ENCODE results near the gene PDE11A.
"Not testable (repeated sequence)": the region's sequence is repeated elsewhere in the genome, so short reads cannot be mapped to it uniquely, and the experiment has no call there.

PDE11A gene

DNA sequence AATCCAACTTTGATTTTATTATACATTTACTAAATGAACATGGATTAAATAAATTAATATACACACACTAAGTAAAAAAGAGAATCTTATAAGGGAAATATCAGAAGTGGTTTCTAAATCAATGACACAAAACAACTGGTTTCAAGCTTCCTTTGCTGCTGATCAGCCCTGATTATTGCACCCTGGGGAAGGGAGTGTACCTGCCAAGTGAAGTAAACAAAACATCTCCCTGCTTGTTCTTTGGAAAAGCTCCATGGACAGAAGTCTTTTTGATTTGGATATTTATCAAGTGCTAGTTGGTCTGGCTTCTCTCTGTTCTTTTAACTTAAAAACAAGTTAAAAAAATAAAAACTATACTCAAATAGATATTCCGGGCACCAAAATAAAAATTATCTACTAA, 190.1 kb downstream of the PDE11A start:
- no peak for DNase-seq (ENCODE audit: low read depth)

DNA sequence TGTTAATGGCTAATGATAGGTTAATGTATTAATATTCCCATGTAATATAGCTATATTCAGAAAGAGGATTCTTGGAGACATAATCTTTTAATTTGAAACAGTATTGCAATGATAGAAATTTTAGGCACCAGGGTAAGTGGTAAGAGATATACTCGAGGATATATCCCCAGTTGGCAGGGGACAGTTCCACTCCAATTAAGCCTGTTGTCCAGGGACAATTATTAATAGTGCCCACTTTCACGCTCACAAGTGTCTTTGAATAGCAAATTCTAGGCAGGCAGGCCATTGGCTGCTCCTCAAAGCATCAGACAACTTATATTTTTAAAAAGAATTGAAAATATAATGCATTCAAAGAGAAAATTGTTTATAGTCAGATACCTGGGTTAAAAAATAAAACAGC, 190.7 kb downstream of the PDE11A start:
- DNase-seq (ENCODE audit: low read depth), result no peak

GRCh38 chr2:177881008-177881747, 191.4 kb downstream of the PDE11A start:
- no peak for DNase-seq (ENCODE audit: low read depth)

- no peak for DNase-seq (ENCODE audit: low read depth)
These were observed 192.3 kb downstream of the PDE11A start for GRCh38 chr2:177880285-177880684.

- no peak for DNase-seq (ENCODE audit: low read depth)
These were observed 195.6 kb downstream of the PDE11A start for GRCh38 chr2:177876950-177877349.

GRCh38 chr2:177874686-177875085, 197.9 kb downstream of the PDE11A start:
- DNase-seq (ENCODE audit: low read depth), result no peak

DNA sequence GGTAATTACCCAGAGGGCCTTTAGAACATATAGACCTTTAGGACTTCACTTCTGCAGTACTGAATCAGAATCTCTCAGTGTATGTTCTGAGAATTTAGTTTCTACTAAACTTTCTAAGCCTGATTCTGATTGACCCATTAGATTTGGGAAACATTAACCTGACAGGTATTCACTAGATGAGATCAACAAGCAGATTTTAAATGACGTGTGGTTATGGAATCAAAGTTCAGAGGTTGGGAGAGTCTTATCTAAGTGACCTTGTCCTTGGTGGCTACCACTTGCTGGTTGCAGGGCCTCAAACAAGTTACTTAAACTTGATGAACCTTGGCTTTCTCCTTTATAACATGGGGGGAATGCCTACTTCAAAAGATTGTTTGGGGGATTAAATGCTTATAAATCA, 198.7 kb downstream of the PDE11A start:
- no peak for DNase-seq (ENCODE audit: low read depth)

DNA sequence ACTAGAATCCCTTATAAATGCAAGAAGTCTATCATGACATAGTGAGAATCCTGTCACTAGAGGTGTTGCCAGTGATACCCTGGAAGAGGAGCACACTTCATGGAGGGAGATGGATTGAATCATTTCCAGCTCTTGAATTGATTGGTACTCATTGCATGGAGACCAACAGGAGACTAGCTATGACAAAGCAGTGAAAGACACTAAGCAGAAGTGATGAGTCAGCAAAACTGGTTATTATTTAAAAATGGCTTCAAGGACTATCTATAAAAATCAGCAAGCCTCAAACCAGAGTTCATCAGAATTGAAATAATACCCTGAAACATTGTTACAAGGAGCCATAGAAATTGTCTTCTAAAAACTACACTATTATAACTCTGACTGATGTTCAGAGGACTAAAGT, 200.3 kb downstream of the PDE11A start:
- no peak for DNase-seq (ENCODE audit: low read depth)

DNA sequence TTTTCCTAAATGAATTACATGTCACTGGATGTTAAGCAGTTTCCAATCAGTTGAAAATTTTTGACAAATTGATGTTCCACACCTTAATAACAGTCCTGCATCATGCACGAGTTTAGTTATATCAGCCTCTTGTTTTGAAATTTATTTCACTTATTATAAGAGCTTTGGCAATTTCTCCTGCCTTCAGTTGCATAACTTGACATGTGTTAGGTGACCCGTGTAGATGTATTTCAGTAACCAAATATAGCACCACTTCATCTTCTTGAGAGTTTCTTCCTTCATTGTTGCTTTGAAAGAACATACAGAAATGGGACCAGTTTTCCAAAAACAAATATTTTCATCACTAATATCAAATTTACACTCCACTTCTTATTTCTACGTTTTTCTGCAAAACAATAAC, 202.7 kb downstream of the PDE11A start:
- DNase-seq (ENCODE audit: low read depth), result no peak

DNA sequence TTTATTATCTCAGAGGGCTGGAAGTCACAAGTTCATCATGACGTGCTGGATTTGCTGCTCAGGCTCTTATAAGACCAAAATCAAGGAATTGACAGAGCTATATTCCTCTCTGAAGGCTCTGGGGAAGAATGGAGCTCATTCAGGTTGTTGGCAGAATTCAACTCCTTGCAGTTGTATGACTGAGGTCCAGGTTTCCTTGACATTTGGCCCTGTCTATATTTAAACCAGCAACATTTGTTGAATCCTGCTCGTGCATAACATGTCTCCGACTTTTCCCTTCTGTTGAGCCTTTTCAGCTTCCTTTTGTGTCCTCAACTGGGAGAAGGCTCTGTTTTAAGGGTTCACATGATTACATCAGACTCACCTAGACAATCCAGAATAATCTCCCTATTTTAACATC, 203.4 kb downstream of the PDE11A start:
- no peak for DNase-seq (ENCODE audit: low read depth)

- no peak for DNase-seq (ENCODE audit: low read depth)
These were observed 203.8 kb downstream of the PDE11A start for GRCh38 chr2:177868806-177869205.

DNA sequence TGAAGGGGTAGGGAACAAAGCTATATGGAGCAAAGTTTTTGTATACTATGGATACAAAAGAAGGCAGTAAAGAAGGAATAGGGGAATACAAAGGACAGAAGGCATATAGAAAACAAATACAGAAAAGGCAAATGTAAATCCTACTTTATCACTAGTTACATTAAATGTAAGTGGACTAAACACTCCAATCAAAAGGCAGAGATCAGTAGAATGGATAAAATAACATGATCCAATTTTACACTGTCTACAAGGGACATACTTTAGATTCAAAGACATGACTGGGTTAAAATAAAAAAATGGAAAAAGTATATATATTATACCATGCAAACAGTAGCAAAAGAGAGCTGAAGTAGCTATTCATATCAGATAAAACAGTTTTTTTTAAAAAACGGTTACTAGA, 215.0 kb downstream of the PDE11A start:
- no peak for DNase-seq (ENCODE audit: low read depth)

DNA sequence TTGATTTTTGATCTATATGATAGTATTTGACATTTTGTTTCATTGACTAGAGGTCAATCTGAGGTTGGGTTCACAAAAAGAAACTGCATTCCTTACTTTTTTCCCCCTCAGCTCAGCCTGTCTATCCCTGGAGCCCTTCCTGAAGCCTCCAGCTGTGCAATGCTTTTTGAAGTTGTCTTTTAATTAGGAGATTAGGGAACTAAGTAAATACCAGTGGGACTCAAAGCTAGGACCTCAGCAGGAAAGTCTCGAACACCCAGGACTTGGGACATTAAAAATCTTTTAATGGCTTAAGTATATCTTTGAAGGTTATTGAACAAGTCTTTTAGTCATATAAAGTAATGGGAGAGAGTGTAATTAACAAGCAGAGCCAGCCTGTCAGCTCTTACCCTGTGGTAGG, 220.2 kb downstream of the PDE11A start:
- DNase-seq (ENCODE audit: low read depth), result no peak

DNA sequence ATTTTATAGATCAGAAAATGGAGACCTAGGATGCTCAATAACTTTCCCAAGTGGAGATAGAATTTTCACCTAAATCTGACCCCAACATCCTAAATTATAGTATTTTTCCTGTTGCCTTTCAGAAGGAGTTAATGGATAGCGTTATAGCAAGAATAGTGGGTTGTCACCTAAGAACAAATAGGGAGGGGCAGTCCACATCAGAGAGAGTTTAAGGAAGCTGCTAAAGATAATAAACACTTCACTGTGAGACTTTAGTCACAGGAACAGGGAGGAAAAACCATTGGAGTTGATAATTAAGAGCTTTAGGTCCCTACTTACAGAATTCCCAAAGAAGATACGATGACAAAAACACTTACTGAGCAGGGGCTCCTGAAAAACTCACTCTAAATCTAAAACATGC, 229.4 kb downstream of the PDE11A start:
- no peak for DNase-seq (ENCODE audit: low read depth)

DNA sequence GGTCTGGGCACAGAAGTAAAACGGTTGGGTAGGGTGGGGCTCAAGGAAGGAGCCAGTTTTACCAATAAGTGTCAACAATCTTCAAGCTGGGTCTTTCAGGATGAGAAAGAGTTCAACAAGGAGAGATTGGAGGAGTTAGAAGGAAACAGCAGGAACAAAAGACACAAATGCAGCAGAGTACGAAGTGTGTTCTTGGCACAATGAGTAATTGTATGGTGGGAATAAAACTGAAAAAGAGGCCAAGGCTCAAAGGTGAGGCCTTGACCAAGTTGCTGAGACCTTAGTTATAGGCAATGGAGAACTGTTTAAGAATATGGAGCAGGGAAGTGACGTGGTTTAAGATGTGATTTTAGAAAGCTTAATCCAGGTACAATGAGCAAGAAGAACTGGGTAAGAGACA, 230.3 kb downstream of the PDE11A start:
- DNase-seq (ENCODE audit: low read depth), result no peak

DNA sequence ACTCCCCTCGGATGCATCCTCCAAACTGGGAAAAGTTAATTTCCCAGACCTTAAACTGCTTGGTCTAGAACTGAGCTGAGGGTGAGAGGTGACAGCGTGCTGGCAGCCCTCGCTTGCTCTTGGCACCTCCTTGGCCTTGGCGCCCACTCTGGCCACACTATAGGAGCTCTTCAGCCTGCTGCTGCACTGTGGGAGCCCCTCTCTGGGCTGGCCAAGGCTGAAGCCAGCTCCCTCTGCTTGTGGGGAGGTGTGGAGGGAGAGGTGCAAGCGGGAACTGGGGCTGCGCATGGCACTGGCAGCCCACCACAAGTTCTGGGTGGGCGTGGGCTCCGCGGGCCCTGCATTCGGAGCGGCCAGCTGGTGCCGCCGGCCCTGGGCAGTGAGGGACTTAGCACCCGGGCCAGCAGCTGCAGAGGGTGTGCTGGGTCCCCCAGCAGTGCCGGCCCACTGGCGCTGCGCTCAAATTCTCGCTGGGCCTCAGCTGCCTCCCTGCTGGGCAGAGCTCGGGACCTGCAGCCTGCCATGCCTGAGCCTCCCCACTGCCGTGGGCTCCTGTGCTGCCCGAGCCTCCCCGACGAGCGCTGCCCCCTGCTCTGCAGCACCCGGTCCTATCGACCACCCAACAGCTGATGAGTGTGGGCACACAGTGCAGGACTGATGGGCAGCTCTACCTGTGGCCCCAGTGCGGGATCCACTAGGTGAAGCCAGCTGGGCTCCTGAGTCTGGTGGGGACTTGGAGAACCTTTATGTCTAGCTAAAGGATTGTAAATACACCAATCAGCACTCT, 237.0 kb downstream of the PDE11A start:
- not testable (repeated sequence) for DNase-seq (ENCODE audit: low read depth)

GRCh38 chr2:177832611-177833433, 239.8 kb downstream of the PDE11A start:
- no peak for DNase-seq (ENCODE audit: low read depth)

DNA sequence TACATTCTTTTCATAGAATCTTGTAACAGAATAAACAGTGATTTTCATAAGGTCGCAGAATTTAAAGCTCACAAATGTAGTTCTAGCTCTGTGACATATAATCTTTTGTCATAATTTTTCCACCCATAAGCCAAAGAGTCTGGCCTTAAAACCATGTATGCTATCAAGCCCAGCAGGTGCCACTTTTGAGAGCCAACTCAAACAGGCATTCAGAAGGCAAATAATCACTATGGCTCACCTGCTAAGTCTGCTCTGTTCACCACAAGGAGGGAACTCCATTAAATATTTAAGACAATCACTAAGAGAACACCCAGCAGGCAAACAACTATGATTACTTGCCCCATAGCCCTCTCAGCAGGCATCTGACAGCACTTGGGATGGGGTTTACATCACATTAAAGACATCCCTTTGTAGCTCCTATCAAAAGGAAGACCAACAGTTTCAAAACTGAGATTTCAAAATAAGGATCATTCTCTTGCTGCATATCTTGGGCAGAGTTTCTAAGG, 241.6 kb downstream of the PDE11A start:
- no peak for DNase-seq (ENCODE audit: low read depth)

GRCh38 chr2:177828557-177828956, 244.0 kb downstream of the PDE11A start:
- no peak for DNase-seq (ENCODE audit: low read depth)

GRCh38 chr2:177826897-177827296, 245.7 kb downstream of the PDE11A start:
- no peak for DNase-seq (ENCODE audit: low read depth)

GRCh38 chr2:177822941-177823340, 249.6 kb downstream of the PDE11A start:
- DNase-seq (ENCODE audit: low read depth), result no peak

- no peak for DNase-seq (ENCODE audit: low read depth)
These were observed 254.2 kb downstream of the PDE11A start for GRCh38 chr2:177818412-177818811.

GRCh38 chr2:177817300-177817699, 255.3 kb downstream of the PDE11A start:
- no peak for DNase-seq (ENCODE audit: low read depth)
